HS-27A (cell line): Measurements from ENCODE around the gene COL24A1.
"Not testable (repeated sequence)": the region's sequence is repeated elsewhere in the genome, so short reads cannot be mapped to it uniquely, and the experiment has no call there.

Source experiments
- DNase-seq: peaks from one replicate; pipeline ENCODE4 v3.0.0-alpha.2; 2012; ENCODE audit warnings: low read depth, missing footprints

The COL24A1 gene

GRCh38 chr1:86152887-86153286, 3.7 kb downstream of the COL24A1 start:
- DNase-seq: no peak

GRCh38 chr1:86151427-86151826, 5.1 kb downstream of the COL24A1 start:
- DNase-seq: peak; percentile 41

- no peak for DNase-seq
These were observed 6.0 kb downstream of the COL24A1 start for GRCh38 chr1:86150553-86151055.

GRCh38 chr1:86149591-86149990, 7.0 kb downstream of the COL24A1 start:
- no peak for DNase-seq

GRCh38 chr1:86147755-86148154, 8.8 kb downstream of the COL24A1 start:
- no peak for DNase-seq

- DNase-seq: no peak
These were observed 10.0 kb downstream of the COL24A1 start for GRCh38 chr1:86146566-86146965.

GRCh38 chr1:86140281-86140880, 16.2 kb downstream of the COL24A1 start:
- DNase-seq: no peak

GRCh38 chr1:86138746-86139145, 17.8 kb downstream of the COL24A1 start:
- DNase-seq: no peak

GRCh38 chr1:86137436-86137835, 19.1 kb downstream of the COL24A1 start:
- no peak for DNase-seq

GRCh38 chr1:86119214-86119764, 37.3 kb downstream of the COL24A1 start:
- no peak for DNase-seq

GRCh38 chr1:86114816-86115400, 41.7 kb downstream of the COL24A1 start:
- no peak for DNase-seq

GRCh38 chr1:86114236-86114635, 42.3 kb downstream of the COL24A1 start:
- no peak for DNase-seq

- DNase-seq: not testable (repeated sequence)
These were observed 45.0 kb downstream of the COL24A1 start for GRCh38 chr1:86111590-86111989.

- DNase-seq: no peak
These were observed 46.0 kb downstream of the COL24A1 start for GRCh38 chr1:86110451-86111129.

GRCh38 chr1:86105533-86105866, 51.1 kb downstream of the COL24A1 start:
- DNase-seq: no peak

- DNase-seq: no peak
These were observed 51.7 kb downstream of the COL24A1 start for GRCh38 chr1:86104606-86105532.

GRCh38 chr1:86101616-86102015, 55.0 kb downstream of the COL24A1 start:
- no peak for DNase-seq

- no peak for DNase-seq
These were observed 56.2 kb downstream of the COL24A1 start for GRCh38 chr1:86100401-86100800.

- no peak for DNase-seq
These were observed 66.8 kb downstream of the COL24A1 start for GRCh38 chr1:86089765-86090164.

GRCh38 chr1:86085741-86086409, 70.7 kb downstream of the COL24A1 start:
- DNase-seq: no peak

- no peak for DNase-seq
These were observed 71.6 kb downstream of the COL24A1 start for GRCh38 chr1:86084998-86085397.

GRCh38 chr1:86082183-86082582, 74.4 kb downstream of the COL24A1 start:
- DNase-seq: no peak
